Chondrocyte (in vitro differentiated cells): ENCODE data around the gene ALKAL2. TPM values are rescaled to one million over a fixed set of nuclear protein-coding genes. Genes with fewer than 3 reads are reported as not detected.
A peak's percentile ranks its signal among the peaks of the same experiment; 100 is the strongest.

Source experiments
- DNase-seq: peaks from one replicate; pipeline ENCODE4 v3.0.0; 2021; ENCODE audit warnings: mixed read lengths, low spot score
- H3K27ac Mint-ChIP-seq: one replicate; pipeline ENCODE4 v1.8.0; 2021; ENCODE audit warnings: mild to moderate bottlenecking, moderate library complexity, mixed read lengths; ENCODE audit not compliant: unreplicated experiment
- H3K27me3 Mint-ChIP-seq: 2 replicates; pipeline ENCODE4 v1.8.0; 2021; ENCODE audit warnings: low read depth, mixed read lengths
- H3K36me3 Mint-ChIP-seq: 2 replicates; pipeline ENCODE4 v1.8.0; 2021; ENCODE audit warnings: low read depth, mixed read lengths
- H3K4me1 Mint-ChIP-seq: 2 replicates; pipeline ENCODE4 v1.8.0; 2021; ENCODE audit warnings: low read depth, mild to moderate bottlenecking, mixed read lengths
- H3K4me3 Mint-ChIP-seq: one replicate; pipeline ENCODE4 v1.8.0; 2021; ENCODE audit warnings: mild to moderate bottlenecking, moderate library complexity, mixed read lengths; ENCODE audit not compliant: unreplicated experiment
- H3K9me3 Mint-ChIP-seq: 2 replicates; pipeline ENCODE4 v1.8.0; 2021; ENCODE audit warnings: low read depth, mixed read lengths
- total RNA-seq: library from RNA; stranded (reverse); gene quantifications from 3 replicates; pipeline ENCODE4 v1.2.1, GENCODE V29; 2021
- TF ChIP-seq, protein P1 (sequence below): fragments of 200-600 bp; sonication (generic); IDR thresholded peaks from 2 replicates; pipeline ENCODE4 v1.5.0; 2021; ENCODE audit warnings: antibody characterized with exemption, mild to moderate bottlenecking, moderate library complexity

ALKAL2 gene
- total RNA-seq, 1 donor from 2014 or later: 164 TPM

DNA sequence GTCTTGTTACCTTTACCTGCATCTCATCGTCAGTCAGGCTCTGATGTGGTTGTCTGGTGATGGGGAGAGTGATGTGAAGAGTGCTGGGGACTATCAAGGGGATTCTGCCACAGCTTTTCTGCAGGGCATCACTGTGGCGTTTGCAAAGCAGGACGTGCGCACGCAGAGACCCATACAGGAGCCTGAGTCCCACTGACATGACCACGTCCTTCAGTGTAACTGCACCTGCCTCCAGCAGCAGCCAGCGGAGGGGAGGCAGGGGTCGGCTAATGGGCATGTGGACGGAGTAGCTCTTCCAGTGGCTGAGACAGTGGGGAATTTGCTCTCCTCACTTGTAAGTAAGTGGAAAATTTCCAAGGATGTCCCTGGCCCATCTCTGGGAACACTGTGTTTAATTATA lies 6.5 kb downstream of the ALKAL2 start:
- H3K4me3 Mint-ChIP-seq: no peak overlapping the region
- peak overlapping the region; percentile 5 for H3K27ac Mint-ChIP-seq
- H3K4me1 Mint-ChIP-seq: peaks cover 16% of the 10 kb centered on the region
- H3K27me3 Mint-ChIP-seq: no peaks in the 10 kb centered on the region
- no peak for DNase-seq
- TF ChIP-seq, protein P1, sequence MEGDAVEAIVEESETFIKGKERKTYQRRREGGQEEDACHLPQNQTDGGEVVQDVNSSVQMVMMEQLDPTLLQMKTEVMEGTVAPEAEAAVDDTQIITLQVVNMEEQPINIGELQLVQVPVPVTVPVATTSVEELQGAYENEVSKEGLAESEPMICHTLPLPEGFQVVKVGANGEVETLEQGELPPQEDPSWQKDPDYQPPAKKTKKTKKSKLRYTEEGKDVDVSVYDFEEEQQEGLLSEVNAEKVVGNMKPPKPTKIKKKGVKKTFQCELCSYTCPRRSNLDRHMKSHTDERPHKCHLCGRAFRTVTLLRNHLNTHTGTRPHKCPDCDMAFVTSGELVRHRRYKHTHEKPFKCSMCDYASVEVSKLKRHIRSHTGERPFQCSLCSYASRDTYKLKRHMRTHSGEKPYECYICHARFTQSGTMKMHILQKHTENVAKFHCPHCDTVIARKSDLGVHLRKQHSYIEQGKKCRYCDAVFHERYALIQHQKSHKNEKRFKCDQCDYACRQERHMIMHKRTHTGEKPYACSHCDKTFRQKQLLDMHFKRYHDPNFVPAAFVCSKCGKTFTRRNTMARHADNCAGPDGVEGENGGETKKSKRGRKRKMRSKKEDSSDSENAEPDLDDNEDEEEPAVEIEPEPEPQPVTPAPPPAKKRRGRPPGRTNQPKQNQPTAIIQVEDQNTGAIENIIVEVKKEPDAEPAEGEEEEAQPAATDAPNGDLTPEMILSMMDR: no peak
- no peaks in the 10 kb centered on the region for H3K9me3 Mint-ChIP-seq
- peaks cover 51% of the 10 kb centered on the region for H3K36me3 Mint-ChIP-seq

DNA sequence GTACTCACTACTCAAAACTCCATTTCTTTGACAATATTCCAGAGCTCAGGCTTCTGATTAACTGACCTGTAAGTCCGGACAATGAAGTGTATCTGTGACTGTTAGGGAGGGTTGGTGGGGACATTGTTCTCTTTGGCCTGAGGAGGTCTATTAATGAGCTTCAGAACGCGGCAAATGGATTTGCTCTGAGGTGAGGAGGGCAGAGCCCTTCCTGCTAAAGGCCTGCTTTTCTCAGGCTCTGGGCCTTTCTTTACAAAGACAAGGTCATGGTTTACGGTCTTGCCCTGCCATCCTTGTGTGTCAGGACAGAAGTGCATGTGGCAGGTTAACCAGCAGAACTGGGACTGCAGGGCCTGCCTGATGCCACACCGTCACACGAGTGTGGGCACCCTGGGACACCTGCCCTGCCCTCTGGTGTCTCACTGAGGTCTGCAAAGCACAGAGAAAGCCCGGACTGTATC lies 7.2 kb downstream of the ALKAL2 start:
- no peak overlapping the region for H3K4me3 Mint-ChIP-seq
- H3K27me3 Mint-ChIP-seq: no peaks in the 10 kb centered on the region
- peaks cover 46% of the 10 kb centered on the region for H3K36me3 Mint-ChIP-seq
- H3K4me1 Mint-ChIP-seq: peaks cover 9% of the 10 kb centered on the region
- TF ChIP-seq, protein P1: no peak
- DNase-seq: no peak
- peak overlapping the region; percentile 0 for H3K27ac Mint-ChIP-seq
- no peaks in the 10 kb centered on the region for H3K9me3 Mint-ChIP-seq

DNA sequence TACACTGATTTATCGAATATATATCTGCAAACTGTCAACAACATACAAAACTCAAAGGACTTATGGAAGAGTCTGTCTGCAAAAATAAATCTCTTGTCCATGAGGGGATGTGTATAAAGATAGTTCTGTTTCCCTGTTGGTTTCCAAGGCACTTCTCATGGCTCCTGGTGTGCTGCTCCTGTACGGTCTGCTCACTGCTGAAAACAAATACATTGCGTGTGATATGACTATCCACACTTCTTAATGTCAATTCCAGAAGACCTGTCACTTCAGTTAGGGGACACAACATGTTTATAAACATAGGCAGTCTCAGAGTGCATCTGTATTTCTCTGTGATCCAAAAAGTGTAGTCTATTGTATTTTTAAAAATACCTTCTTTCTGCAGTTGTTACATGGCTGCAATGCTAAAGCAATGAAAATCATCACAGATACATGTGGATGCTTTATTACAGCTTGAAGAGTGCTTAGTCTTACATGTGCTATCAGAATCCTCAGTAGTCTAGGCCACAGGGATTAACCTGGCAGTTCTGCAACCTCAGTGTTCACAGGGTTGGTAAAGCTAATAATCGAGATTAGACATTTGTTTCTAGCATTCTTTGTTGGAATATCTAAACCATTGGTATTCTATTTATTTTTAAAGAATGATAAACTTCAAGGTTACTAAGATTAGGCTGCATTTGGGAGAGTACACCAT lies 7.8 kb downstream of the ALKAL2 start:
- TF ChIP-seq, protein P1: no peak
- Mint-ChIP-seq H3K4me1 (peaks cover 3% of the 10 kb centered on the region), H3K4me3 (no peak overlapping the region), H3K9me3 (no peaks in the 10 kb centered on the region), H3K27me3 (no peaks in the 10 kb centered on the region), H3K27ac (no peak overlapping the region), H3K36me3 (peaks cover 41% of the 10 kb centered on the region)
- DNase-seq: no peak

DNA sequence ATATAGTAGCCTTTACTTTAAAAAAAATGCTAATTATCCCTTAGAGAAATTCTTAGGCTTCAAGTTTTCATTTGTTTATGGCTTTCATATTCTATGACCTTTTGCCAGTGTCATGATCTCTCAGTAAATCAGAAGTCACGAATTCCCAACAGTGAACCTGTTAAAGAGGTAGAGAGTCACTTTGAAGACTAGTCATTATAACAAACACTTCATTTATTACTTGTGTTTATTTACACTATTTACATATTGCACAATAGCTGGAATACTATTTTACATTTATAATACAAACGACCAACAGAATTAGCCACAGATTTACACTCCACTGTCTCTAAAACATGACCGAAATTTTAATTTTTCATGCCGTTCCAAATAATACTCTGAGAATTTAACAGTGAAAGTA lies 8.5 kb downstream of the ALKAL2 start:
- no peak for DNase-seq
- TF ChIP-seq, protein P1: no peak
- Mint-ChIP-seq H3K36me3 (peaks cover 37% of the 10 kb centered on the region), H3K27ac (no peak overlapping the region), H3K4me1 (no peaks in the 10 kb centered on the region), H3K27me3 (no peaks in the 10 kb centered on the region), H3K9me3 (no peaks in the 10 kb centered on the region), H3K4me3 (no peak overlapping the region)

DNA sequence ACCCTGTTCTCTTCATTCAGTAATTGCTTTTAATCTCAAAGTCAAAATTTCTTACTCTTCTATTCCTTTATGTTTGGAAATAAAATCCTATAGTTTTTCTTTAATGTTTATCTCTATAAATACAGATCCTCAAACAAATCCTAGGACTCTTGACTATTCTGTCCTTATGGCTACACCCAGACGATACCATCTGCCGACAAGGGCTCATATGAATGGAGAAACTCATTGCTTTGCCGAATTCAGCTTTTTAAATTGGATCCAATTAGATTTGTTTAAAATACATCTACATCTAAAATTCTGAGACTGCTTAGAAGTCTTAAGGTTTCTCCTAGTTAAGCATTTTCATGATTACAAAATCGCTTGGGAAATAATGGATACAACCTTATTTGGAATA lies 9.0 kb downstream of the ALKAL2 start:
- DNase-seq: no peak
- Mint-ChIP-seq H3K27me3 (no peaks in the 10 kb centered on the region), H3K4me1 (no peaks in the 10 kb centered on the region), H3K4me3 (no peak overlapping the region), H3K9me3 (no peaks in the 10 kb centered on the region), H3K27ac (no peak overlapping the region), H3K36me3 (peaks cover 37% of the 10 kb centered on the region)
- TF ChIP-seq, protein P1: no peak
